Breast epithelium (tissue), 3 donors: ENCODE results near the gene CPED1.

Source experiments
- POLR2A ChIP-seq: fragments of 450-650 bp; IDR thresholded peaks from one replicate; pipeline ENCODE4 v1.6.1; 2016; ENCODE audit warnings: antibody characterized with exemption, mild to moderate bottlenecking, moderate library complexity
- POLR2AphosphoS5 ChIP-seq, 3 donors: sonication (generic); formaldehyde crosslinking; IDR thresholded peaks; one replicate each; pipeline ENCODE4 v1.6.1; 2017; ENCODE audit warnings: antibody characterized with exemption in 3 of 3
- TF ChIP-seq, protein P1 (sequence below), 3 donors: fragments of 450-650 bp; IDR thresholded peaks; one replicate each; pipeline ENCODE4 v1.5.1; 2016 to 2017; ENCODE audit warnings: antibody characterized with exemption in 3 of 3, mild to moderate bottlenecking in 3 of 3, moderate library complexity in 3 of 3

DNA sequence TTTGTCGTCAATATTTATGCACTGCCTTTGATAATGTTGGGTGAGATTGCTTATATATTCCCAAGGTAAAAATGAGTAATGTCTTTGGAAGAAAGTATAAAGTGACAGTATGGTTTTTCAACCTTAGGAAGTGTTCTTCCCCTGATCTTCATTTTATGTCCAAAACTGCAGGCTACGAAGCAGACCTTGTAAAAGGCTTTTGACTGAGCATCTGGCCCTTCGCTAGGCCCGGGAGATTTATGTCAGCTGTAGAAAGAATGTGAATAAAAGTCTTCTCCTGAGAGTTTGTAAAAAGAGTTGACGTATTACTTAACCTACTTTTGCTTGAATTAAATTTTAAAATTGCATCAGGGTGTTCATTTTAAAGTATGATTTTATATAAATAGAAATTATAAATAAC is 116.8 kb downstream of the CPED1 start:
- TF ChIP-seq POLR2A (no peak), POLR2AphosphoS5 (IDR thresholded peaks at IDR 0.05) (no peak)
- TF ChIP-seq, protein P1, sequence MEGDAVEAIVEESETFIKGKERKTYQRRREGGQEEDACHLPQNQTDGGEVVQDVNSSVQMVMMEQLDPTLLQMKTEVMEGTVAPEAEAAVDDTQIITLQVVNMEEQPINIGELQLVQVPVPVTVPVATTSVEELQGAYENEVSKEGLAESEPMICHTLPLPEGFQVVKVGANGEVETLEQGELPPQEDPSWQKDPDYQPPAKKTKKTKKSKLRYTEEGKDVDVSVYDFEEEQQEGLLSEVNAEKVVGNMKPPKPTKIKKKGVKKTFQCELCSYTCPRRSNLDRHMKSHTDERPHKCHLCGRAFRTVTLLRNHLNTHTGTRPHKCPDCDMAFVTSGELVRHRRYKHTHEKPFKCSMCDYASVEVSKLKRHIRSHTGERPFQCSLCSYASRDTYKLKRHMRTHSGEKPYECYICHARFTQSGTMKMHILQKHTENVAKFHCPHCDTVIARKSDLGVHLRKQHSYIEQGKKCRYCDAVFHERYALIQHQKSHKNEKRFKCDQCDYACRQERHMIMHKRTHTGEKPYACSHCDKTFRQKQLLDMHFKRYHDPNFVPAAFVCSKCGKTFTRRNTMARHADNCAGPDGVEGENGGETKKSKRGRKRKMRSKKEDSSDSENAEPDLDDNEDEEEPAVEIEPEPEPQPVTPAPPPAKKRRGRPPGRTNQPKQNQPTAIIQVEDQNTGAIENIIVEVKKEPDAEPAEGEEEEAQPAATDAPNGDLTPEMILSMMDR (IDR thresholded peaks at IDR 0.05), result no peak
